ENCODE results near the gene DCDC2.

Gene DCDC2

DNA sequence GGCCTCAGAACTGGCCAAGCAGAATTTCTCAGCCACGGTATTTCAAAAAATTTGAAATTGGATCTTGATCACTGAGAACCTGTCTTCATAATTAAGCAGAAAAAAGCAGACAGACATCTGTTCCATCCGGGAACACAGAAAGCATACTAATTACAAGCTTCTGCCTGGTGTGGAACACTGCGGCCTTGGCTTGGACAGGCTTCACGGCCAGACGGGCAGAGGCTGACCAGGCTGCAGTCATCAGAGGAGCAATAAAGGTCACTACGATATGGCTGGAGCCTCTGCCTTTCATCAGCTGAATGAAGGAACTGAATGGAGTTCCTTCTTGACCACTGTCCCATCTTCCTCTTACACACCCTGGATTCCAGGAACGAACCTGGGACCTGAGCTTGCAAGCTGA, 235.7 kb downstream of the DCDC2 start:
- Mint-ChIP-seq H3K9me3 (peaks cover 5% of the 10 kb centered on the region), H3K4me1 (ENCODE audit: low read depth) (peaks cover 3% of the 10 kb centered on the region), H3K36me3 (ENCODE audit: low read depth) (no peaks in the 10 kb centered on the region), H3K27ac (no peak overlapping the region), H3K27me3 (peaks cover 36% of the 10 kb centered on the region), H3K4me3 (no peak overlapping the region)
- no peak for DNase-seq
